A549 (cell line): ENCODE results near the gene GPC1.
A peak's percentile ranks its signal among the peaks of the same experiment; 100 is the strongest.

Experiments
- EP300 ChIP-seq, 2 experiments: fragments of >200 bp; sonication (Bioruptor Twin); formaldehyde crosslinking; IDR thresholded peaks; 2 replicates in 1 of 2; 3 replicates in 1 of 2; pipeline ENCODE4 v1.6.1; 2016 to 2017
- HDAC2 ChIP-seq: fragments of 200-600 bp; sonication (generic); IDR thresholded peaks from 2 replicates; pipeline ENCODE4 v1.6.1; 2016
- KDM1A ChIP-seq: fragments of 200-600 bp; sonication (generic); IDR thresholded peaks from 2 replicates; pipeline ENCODE4 v1.6.1; 2016; ENCODE audit warnings: low read depth, mild to moderate bottlenecking
- MAFK ChIP-seq: fragments of 450-650 bp; IDR thresholded peaks from 2 replicates; pipeline ENCODE4 v1.6.1; 2014; ENCODE audit not compliant: partially characterized antibody
- MYC ChIP-seq: IDR thresholded peaks from 2 replicates; pipeline ENCODE4 v1.6.1; 2012; ENCODE audit warnings: mild to moderate bottlenecking, inconsistent platforms, low read length, improper control_type of control experiment, borderline replicate concordance
- POLR2A ChIP-seq: IDR thresholded peaks from 2 replicates; pipeline ENCODE4 v1.6.1; 2012; ENCODE audit warnings: mild to moderate bottlenecking, low read length
- RAD21 ChIP-seq, 2 experiments: fragments of >200 bp in 1 of 2; sonication (Bioruptor Twin) in 1 of 2; formaldehyde crosslinking in 1 of 2; IDR thresholded peaks in 1 of 2; conservative IDR thresholded peaks in 1 of 2; 2 replicates in 1 of 2; 3 replicates in 1 of 2; pipeline ENCODE4 v1.6.1; 2012 to 2018; ENCODE audit warnings: inconsistent platforms in 1 of 2
- RCOR1 ChIP-seq: fragments of 150-350 bp; IDR thresholded peaks from 2 replicates; pipeline ENCODE4 v1.6.1; 2014; ENCODE audit warnings: antibody characterized with exemption, low read length, low read depth
- TF ChIP-seq, protein P1 (sequence below): fragments of >200 bp; sonication (Bioruptor Twin); formaldehyde crosslinking; IDR thresholded peaks from 3 replicates; pipeline ENCODE4 v1.5.1; 2016
- TF ChIP-seq, protein P2 (sequence below): fragments of 250-450 bp; sonication (Bioruptor Pico); IDR thresholded peaks from 2 replicates; pipeline ENCODE4 v1.5.0; 2021; ENCODE audit warnings: mild to moderate bottlenecking, moderate library complexity, borderline replicate concordance

DNA sequence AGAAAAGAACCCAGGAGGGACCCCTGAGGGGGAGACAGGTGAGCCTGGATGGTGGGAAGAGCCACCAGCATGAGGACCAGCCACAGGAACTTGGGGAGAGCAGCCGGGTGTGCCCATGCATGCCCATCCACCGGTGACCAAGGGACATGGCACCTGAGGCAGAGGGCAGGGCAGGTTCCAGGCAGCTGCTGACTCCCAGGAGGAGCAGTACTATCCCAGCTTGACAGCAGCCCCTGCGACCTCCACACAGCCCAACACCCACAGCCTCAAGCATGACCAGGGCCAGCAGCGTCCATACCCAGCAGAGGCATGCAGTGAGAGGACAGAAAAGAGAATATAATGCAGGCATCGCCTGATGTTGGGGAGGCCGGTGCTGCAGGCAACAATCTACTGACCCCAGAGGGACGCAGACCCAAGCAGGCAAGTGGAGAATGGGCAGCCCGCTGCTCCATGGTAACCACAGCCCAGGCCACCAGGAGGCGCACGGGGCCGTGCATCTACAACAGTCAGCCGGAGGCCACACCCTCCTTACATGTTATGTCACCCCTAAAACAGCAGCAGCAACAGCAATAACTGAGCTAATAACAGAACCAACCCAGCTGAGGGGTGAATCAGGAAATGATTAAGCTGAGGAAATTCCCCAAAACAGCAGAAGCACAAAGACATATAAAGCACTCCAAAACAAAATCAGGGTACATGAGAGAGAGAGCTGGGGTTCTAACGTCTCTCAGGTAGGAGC, 78.3 kb downstream of the GPC1 start:
- TF ChIP-seq RAD21 (conservative IDR thresholded peaks at IDR 0.05 in 1 of 2, IDR thresholded peaks at IDR 0.05 in 1 of 2) (peak; percentile 58), RCOR1 (no peak), MYC (no peak), KDM1A (no peak), POLR2A (no peak), HDAC2 (no peak), EP300 (IDR thresholded peaks at IDR 0.05) (no peak), MAFK (no peak)
- TF ChIP-seq, protein P1, sequence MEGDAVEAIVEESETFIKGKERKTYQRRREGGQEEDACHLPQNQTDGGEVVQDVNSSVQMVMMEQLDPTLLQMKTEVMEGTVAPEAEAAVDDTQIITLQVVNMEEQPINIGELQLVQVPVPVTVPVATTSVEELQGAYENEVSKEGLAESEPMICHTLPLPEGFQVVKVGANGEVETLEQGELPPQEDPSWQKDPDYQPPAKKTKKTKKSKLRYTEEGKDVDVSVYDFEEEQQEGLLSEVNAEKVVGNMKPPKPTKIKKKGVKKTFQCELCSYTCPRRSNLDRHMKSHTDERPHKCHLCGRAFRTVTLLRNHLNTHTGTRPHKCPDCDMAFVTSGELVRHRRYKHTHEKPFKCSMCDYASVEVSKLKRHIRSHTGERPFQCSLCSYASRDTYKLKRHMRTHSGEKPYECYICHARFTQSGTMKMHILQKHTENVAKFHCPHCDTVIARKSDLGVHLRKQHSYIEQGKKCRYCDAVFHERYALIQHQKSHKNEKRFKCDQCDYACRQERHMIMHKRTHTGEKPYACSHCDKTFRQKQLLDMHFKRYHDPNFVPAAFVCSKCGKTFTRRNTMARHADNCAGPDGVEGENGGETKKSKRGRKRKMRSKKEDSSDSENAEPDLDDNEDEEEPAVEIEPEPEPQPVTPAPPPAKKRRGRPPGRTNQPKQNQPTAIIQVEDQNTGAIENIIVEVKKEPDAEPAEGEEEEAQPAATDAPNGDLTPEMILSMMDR, result peak; percentile 45; the same call in 2 of the 3 replicates
- TF ChIP-seq, protein P2, sequence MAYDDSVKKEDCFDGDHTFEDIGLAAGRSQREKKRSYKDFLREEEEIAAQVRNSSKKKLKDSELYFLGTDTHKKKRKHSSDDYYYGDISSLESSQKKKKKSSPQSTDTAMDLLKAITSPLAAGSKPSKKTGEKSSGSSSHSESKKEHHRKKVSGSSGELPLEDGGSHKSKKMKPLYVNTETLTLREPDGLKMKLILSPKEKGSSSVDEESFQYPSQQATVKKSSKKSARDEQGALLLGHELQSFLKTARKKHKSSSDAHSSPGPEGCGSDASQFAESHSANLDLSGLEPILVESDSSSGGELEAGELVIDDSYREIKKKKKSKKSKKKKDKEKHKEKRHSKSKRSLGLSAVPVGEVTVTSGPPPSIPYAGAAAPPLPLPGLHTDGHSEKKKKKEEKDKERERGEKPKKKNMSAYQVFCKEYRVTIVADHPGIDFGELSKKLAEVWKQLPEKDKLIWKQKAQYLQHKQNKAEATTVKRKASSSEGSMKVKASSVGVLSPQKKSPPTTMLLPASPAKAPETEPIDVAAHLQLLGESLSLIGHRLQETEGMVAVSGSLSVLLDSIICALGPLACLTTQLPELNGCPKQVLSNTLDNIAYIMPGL (CRISPR knock-in tag), result no peak
